ENCODE results near the gene SRSF5. TPM values are rescaled to one million over a fixed set of nuclear protein-coding genes. Genes with fewer than 3 reads are reported as not detected.

SRSF5 gene
- total RNA-seq, 1 donor from 2014 or later, result 664 TPM

- H3K4me2 ChIP-seq, result no peak overlapping the region
- Mint-ChIP-seq H3K4me3 (no peak overlapping the region), H3K4me1 (peaks cover 3% of the 10 kb centered on the region), H3K36me3 (no peaks in the 10 kb centered on the region), H3K27me3 (ENCODE audit: insufficient read depth, low read depth) (peaks cover 4% of the 10 kb centered on the region), H3K9me3 (no peaks in the 10 kb centered on the region), H3K27ac (no peak overlapping the region)
- no peak overlapping the region for H3K9ac ChIP-seq
- no peak overlapping the region for H2AFZ ChIP-seq (replicated peaks)
- no peak overlapping the region for H3K27ac ChIP-seq
- peaks cover 11% of the 10 kb centered on the region for H3K4me1 ChIP-seq
- no peak overlapping the region for H3K4me3 ChIP-seq
- TF ChIP-seq CTCF (IDR thresholded peaks at IDR 0.05) (no peak), EZH2 (IDR thresholded peaks at IDR 0.05) (no peak), EZH2phosphoT487 (IDR thresholded peaks at IDR 0.05) (no peak)
- DNase-seq (ENCODE audit: low spot score), result no peak
- H3F3A ChIP-seq (ENCODE audit: low read depth), result no peaks in the 10 kb centered on the region
- H3K27me3 ChIP-seq, result no peaks in the 10 kb centered on the region
- no peaks in the 10 kb centered on the region for H3K36me3 ChIP-seq
- no peaks in the 10 kb centered on the region for H4K20me1 ChIP-seq (ENCODE audit: low read depth)
- peaks cover 6% of the 10 kb centered on the region for H3K9me3 ChIP-seq (ENCODE audit: low read depth)
- no peaks in the 10 kb centered on the region for H3K79me2 ChIP-seq (ENCODE audit: low read depth)
Measured at GRCh38 chr14:69798339-69798735, 31.4 kb downstream of the SRSF5 start.

GRCh38 chr14:69803753-69804152 lies 36.8 kb downstream of the SRSF5 start:
- no peak for DNase-seq (ENCODE audit: low spot score)
- no peaks in the 10 kb centered on the region for H3K36me3 ChIP-seq
- H3K4me3 ChIP-seq, result no peak overlapping the region
- H3K27me3 ChIP-seq, result no peaks in the 10 kb centered on the region
- no peak overlapping the region for H3K27ac ChIP-seq
- no peaks in the 10 kb centered on the region for H3K79me2 ChIP-seq (ENCODE audit: low read depth)
- peaks cover 11% of the 10 kb centered on the region for H3K4me1 ChIP-seq
- no peak overlapping the region for H3K4me2 ChIP-seq
- Mint-ChIP-seq H3K4me3 (no peak overlapping the region), H3K9me3 (no peaks in the 10 kb centered on the region), H3K27ac (no peak overlapping the region), H3K4me1 (peaks cover 3% of the 10 kb centered on the region), H3K27me3 (ENCODE audit: insufficient read depth, low read depth) (no peaks in the 10 kb centered on the region), H3K36me3 (no peaks in the 10 kb centered on the region)
- H2AFZ ChIP-seq (replicated peaks), result no peak overlapping the region
- H3K9ac ChIP-seq, result no peak overlapping the region
- TF ChIP-seq CTCF (IDR thresholded peaks at IDR 0.05), result peak; percentile 23
- TF ChIP-seq EZH2phosphoT487 (IDR thresholded peaks at IDR 0.05), result no peak
- TF ChIP-seq EZH2 (IDR thresholded peaks at IDR 0.05), result no peak
- no peaks in the 10 kb centered on the region for H4K20me1 ChIP-seq (ENCODE audit: low read depth)
- peaks cover 6% of the 10 kb centered on the region for H3K9me3 ChIP-seq (ENCODE audit: low read depth)
- H3F3A ChIP-seq (ENCODE audit: low read depth), result no peaks in the 10 kb centered on the region

DNA sequence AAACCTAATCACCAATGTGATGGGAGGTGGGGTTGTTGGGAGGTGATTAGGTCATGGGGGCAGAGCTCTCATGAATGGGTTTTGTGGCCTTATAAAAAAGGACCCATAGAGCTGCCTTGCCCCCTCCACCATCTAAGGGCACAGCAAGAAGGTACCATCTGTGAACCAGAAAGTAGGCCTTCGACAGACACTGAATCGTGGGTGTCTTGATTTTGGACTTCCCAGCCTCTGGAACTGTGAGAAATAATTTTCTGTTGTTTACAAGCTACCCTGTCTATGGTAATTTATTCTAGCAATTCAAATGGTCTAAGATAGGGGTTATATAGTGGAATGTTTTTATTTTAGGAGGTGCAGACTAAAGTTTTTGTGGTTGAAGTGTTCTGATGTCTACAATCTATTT lies 38.0 kb downstream of the SRSF5 start:
- Histone ChIP-seq H3K27ac (no peak overlapping the region), H3K4me2 (no peak overlapping the region), H3K79me2 (ENCODE audit: low read depth) (no peaks in the 10 kb centered on the region), H4K20me1 (ENCODE audit: low read depth) (no peaks in the 10 kb centered on the region), H3K9me3 (ENCODE audit: low read depth) (peaks cover 6% of the 10 kb centered on the region), H3K36me3 (no peaks in the 10 kb centered on the region), H3K27me3 (no peaks in the 10 kb centered on the region), H2AFZ (replicated peaks) (no peak overlapping the region), H3F3A (ENCODE audit: low read depth) (no peaks in the 10 kb centered on the region), H3K9ac (no peak overlapping the region), H3K4me1 (peaks cover 2% of the 10 kb centered on the region), H3K4me3 (no peak overlapping the region)
- H3K9me3 Mint-ChIP-seq, result no peaks in the 10 kb centered on the region
- H3K27me3 Mint-ChIP-seq (ENCODE audit: insufficient read depth, low read depth), result no peaks in the 10 kb centered on the region
- H3K4me3 Mint-ChIP-seq, result no peak overlapping the region
- H3K4me1 Mint-ChIP-seq, result no peaks in the 10 kb centered on the region
- H3K36me3 Mint-ChIP-seq, result no peaks in the 10 kb centered on the region
- no peak for DNase-seq (ENCODE audit: low spot score)
- H3K27ac Mint-ChIP-seq, result no peak overlapping the region
- TF ChIP-seq EZH2phosphoT487 (IDR thresholded peaks at IDR 0.05) (no peak), CTCF (IDR thresholded peaks at IDR 0.05) (no peak), EZH2 (IDR thresholded peaks at IDR 0.05) (no peak)
